ENCODE results near the gene RPS21.

The RPS21 gene

GRCh38 chr20:62378215-62378614 is 8.7 kb upstream of the RPS21 start:
- no peak for DNase-seq (ENCODE audit: low read depth)

- DNase-seq (ENCODE audit: low read depth), result no peak
These were observed 5.6 kb upstream of the RPS21 start for GRCh38 chr20:62381202-62381797.

GRCh38 chr20:62381842-62382241 is 5.1 kb upstream of the RPS21 start:
- no peak for DNase-seq (ENCODE audit: low read depth)

GRCh38 chr20:62382306-62383198 is 4.4 kb upstream of the RPS21 start:
- peak; percentile 56 for DNase-seq (ENCODE audit: low read depth)

- DNase-seq (ENCODE audit: low read depth), result no peak
These were observed 463 bp downstream of the RPS21 start for GRCh38 chr20:62387219-62387913.

GRCh38 chr20:62387933-62388635 is 1.2 kb downstream of the RPS21 start:
- no peak for DNase-seq (ENCODE audit: low read depth)

- DNase-seq (ENCODE audit: low read depth), result no peak
These were observed 2.1 kb downstream of the RPS21 start for GRCh38 chr20:62388839-62389600.

GRCh38 chr20:62389601-62390087 is 2.7 kb downstream of the RPS21 start:
- DNase-seq (ENCODE audit: low read depth), result no peak

GRCh38 chr20:62390317-62391164 is 3.6 kb downstream of the RPS21 start:
- no peak for DNase-seq (ENCODE audit: low read depth)

GRCh38 chr20:62391165-62392076 is 4.5 kb downstream of the RPS21 start:
- no peak for DNase-seq (ENCODE audit: low read depth)

- DNase-seq (ENCODE audit: low read depth), result no peak
These were observed 5.1 kb downstream of the RPS21 start for GRCh38 chr20:62392077-62392418.

GRCh38 chr20:62392621-62393334 is 5.9 kb downstream of the RPS21 start:
- DNase-seq (ENCODE audit: low read depth), result no peak

- DNase-seq (ENCODE audit: low read depth), result no peak
These were observed 6.4 kb downstream of the RPS21 start for GRCh38 chr20:62393335-62393665.

- no peak for DNase-seq (ENCODE audit: low read depth)
These were observed 6.9 kb downstream of the RPS21 start for GRCh38 chr20:62393830-62394229.

GRCh38 chr20:62394248-62395245 is 7.6 kb downstream of the RPS21 start:
- no peak for DNase-seq (ENCODE audit: low read depth)

- DNase-seq (ENCODE audit: low read depth), result no peak
These were observed 8.7 kb downstream of the RPS21 start for GRCh38 chr20:62395311-62396242.
